Liver (tissue), 9 donors: Measurements from ENCODE around the gene PIK3R3. TPM values are rescaled to one million over a fixed set of nuclear protein-coding genes. Genes with fewer than 3 reads are reported as not detected.

Source experiments
- DNase-seq: peaks from one replicate; pipeline ENCODE4 v3.0.0-alpha.2; 2017; ENCODE audit warnings: low spot score
- H3K27ac ChIP-seq, 2 donors: one replicate each; pipeline ENCODE4 v1.7.0; 2013; ENCODE audit warnings: inconsistent platforms in 2 of 2, low read length in 2 of 2, control low read depth in 1 of 2, low read depth in 1 of 2, mild to moderate bottlenecking in 1 of 2
- H3K27me3 ChIP-seq, 4 donors: one replicate each; pipeline versions ENCODE4 v1.6.1 to v1.7.0; 2013; ENCODE audit warnings: low read length in 3 of 4, inconsistent platforms in 1 of 4, mild to moderate bottlenecking in 1 of 4, moderate library complexity in 1 of 4; ENCODE audit not compliant: control insufficient read depth in 4 of 4, insufficient read depth in 4 of 4
- H3K36me3 ChIP-seq, 4 donors: one replicate each; pipeline versions ENCODE4 v1.6.1 to v1.7.0; 2013; ENCODE audit warnings: low read length in 3 of 4, mild to moderate bottlenecking in 3 of 4, low read depth in 1 of 4, moderate library complexity in 1 of 4; ENCODE audit not compliant: control insufficient read depth in 4 of 4, insufficient read depth in 3 of 4
- H3K4me1 ChIP-seq, 4 donors: one replicate each; pipeline versions ENCODE4 v1.6.1 to v1.7.0; 2013; ENCODE audit warnings: low read length in 3 of 4, mild to moderate bottlenecking in 3 of 4, moderate library complexity in 1 of 4; ENCODE audit not compliant: control insufficient read depth in 4 of 4, insufficient read depth in 4 of 4
- H3K4me3 ChIP-seq, 3 donors: one replicate each; pipeline versions ENCODE4 v1.6.1 to v1.7.0; 2013; ENCODE audit warnings: low read length in 3 of 3, control low read depth in 1 of 3, low read depth in 1 of 3, mild to moderate bottlenecking in 1 of 3
- H3K9ac ChIP-seq, 2 donors: one replicate each; pipeline ENCODE4 v1.7.0; 2013; ENCODE audit warnings: low read length in 2 of 2, mild to moderate bottlenecking in 2 of 2, moderate library complexity in 2 of 2, control low read depth in 1 of 2, low read depth in 1 of 2
- H3K9me3 ChIP-seq, 4 donors: one replicate each; pipeline versions ENCODE4 v1.6.1 to v1.7.0; 2013; ENCODE audit warnings: low read length in 3 of 4; ENCODE audit not compliant: control insufficient read depth in 4 of 4
- ATF3 ChIP-seq: IDR thresholded peaks from 2 replicates; pipeline ENCODE4 v1.6.1; 2016; ENCODE audit warnings: antibody characterized with exemption
- CTCF ChIP-seq: fragments of 150-350 bp; IDR thresholded peaks from 2 replicates; pipeline ENCODE4 v1.5.1; 2017; ENCODE audit warnings: improper control_type of control experiment, low read depth, low read length; ENCODE audit not compliant: missing input control
- EGR1 ChIP-seq, 2 donors: IDR thresholded peaks; 2 replicates each; pipeline ENCODE4 v1.6.1; 2016 to 2018; ENCODE audit warnings: antibody characterized with exemption in 2 of 2, low read depth in 2 of 2
- FOXA1 ChIP-seq: IDR thresholded peaks from 2 replicates; pipeline ENCODE4 v1.6.1; 2016; ENCODE audit warnings: antibody characterized with exemption
- FOXA2 ChIP-seq: IDR thresholded peaks from 2 replicates; pipeline ENCODE4 v1.6.1; 2016; ENCODE audit warnings: antibody characterized with exemption
- HNF4A ChIP-seq, 2 donors: conservative IDR thresholded peaks; 2 replicates each; pipeline ENCODE4 v1.6.1; 2016; ENCODE audit warnings: antibody characterized with exemption in 2 of 2, mild to moderate bottlenecking in 2 of 2
- JUND ChIP-seq, 2 donors: IDR thresholded peaks; 2 replicates each; pipeline ENCODE4 v1.6.1; 2016; ENCODE audit warnings: antibody characterized with exemption in 2 of 2
- NR2F2 ChIP-seq: IDR thresholded peaks from 2 replicates; pipeline ENCODE4 v1.6.1; 2016; ENCODE audit warnings: antibody characterized with exemption
- RAD21 ChIP-seq, 2 donors: IDR thresholded peaks; 2 replicates each; pipeline ENCODE4 v1.6.1; 2016; ENCODE audit warnings: antibody characterized with exemption in 2 of 2, mild to moderate bottlenecking in 2 of 2
- REST ChIP-seq: IDR thresholded peaks from 2 replicates; pipeline ENCODE4 v1.6.1; 2016; ENCODE audit warnings: antibody characterized with exemption, mild to moderate bottlenecking
- RXRA ChIP-seq, 2 donors: IDR thresholded peaks; 2 replicates each; pipeline ENCODE4 v1.6.1; 2017 to 2018; ENCODE audit warnings: antibody characterized with exemption in 2 of 2, mild to moderate bottlenecking in 1 of 2
- SP1 ChIP-seq: IDR thresholded peaks from 2 replicates; pipeline ENCODE4 v1.6.1; 2018; ENCODE audit warnings: antibody characterized with exemption, mild to moderate bottlenecking
- TAF1 ChIP-seq: conservative IDR thresholded peaks from 2 replicates; pipeline ENCODE4 v1.6.1; 2016; ENCODE audit warnings: antibody characterized with exemption, mild to moderate bottlenecking
- YY1 ChIP-seq: IDR thresholded peaks from 2 replicates; pipeline ENCODE4 v1.6.1; 2016; ENCODE audit warnings: antibody characterized with exemption, mild to moderate bottlenecking
- WGBS: extraction: QIAGEN DNeasy Blood & Tissue Kit; methylation state at CpG from one replicate; pipeline ENCODE4 v1.1.7; 2013; 5-methylcytosine and 5-hydroxymethylcytosine counted together
- polyA plus RNA-seq, 2 donors: library from polyadenylated mRNA; stranded (reverse) in 1 of 2; unstranded in 1 of 2; fragments of 200-250 nt in 1 of 2; fragments of >200 nt in 1 of 2; fragmentation: Nextera tagmentation in 1 of 2; extraction: Ambion mirVana in 1 of 2; gene quantifications; one replicate each; pipeline versions ENCODE4 v1.2.1 to v1.2.3, GENCODE V29; 2013 to 2015
- total RNA-seq, 2 donors: library from RNA; depleted of rRNA; stranded (reverse); fragments of >200 nt; gene quantifications; one replicate each; pipeline ENCODE4 v1.2.3, GENCODE V29; 2014
- TF ChIP-seq, protein P1 (sequence below): IDR thresholded peaks from 2 replicates; pipeline ENCODE4 v1.6.1; 2016; ENCODE audit warnings: antibody characterized with exemption
- donor health status: healthy.
- donor health status: healthy.
- donor health status: healthy.
- donor health status: healthy.
- donor health status: healthy.

PIK3R3 gene
- total and polyA plus RNA-seq, 4 donors, result 1.5 to 4.6 (median 2.7) TPM

- no peaks in the 10 kb centered on the region for H3K4me1 ChIP-seq
- no peak overlapping the region for H3K4me3 ChIP-seq
- no peak for TF ChIP-seq JUND (IDR thresholded peaks at IDR 0.05)
- no peak for TF ChIP-seq YY1
- TF ChIP-seq HNF4A (conservative IDR thresholded peaks at IDR 0.05), result no peak
- TF ChIP-seq ATF3, result no peak
- no peak for TF ChIP-seq EGR1 (IDR thresholded peaks at IDR 0.05; ENCODE audit: low read depth in 2 of 2)
- TF ChIP-seq TAF1, result no peak
- TF ChIP-seq FOXA1, result no peak
- no peak for TF ChIP-seq CTCF
- TF ChIP-seq RXRA (IDR thresholded peaks at IDR 0.05), result no peak
- TF ChIP-seq, protein P1, sequence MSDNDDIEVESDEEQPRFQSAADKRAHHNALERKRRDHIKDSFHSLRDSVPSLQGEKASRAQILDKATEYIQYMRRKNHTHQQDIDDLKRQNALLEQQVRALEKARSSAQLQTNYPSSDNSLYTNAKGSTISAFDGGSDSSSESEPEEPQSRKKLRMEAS, result no peak
- no peaks in the 10 kb centered on the region for H3K27me3 ChIP-seq
- H3K9ac ChIP-seq, result no peak overlapping the region
- no peaks in the 10 kb centered on the region for H3K36me3 ChIP-seq
- DNase-seq, result no peak
- no peak overlapping the region for H3K27ac ChIP-seq
- 94% methylated on average over 3 of the region's 3 CpGs for WGBS
- no peaks in the 10 kb centered on the region for H3K9me3 ChIP-seq
Observed at GRCh38 chr1:46098027-46098712, 34.3 kb downstream of the PIK3R3 start.

DNA sequence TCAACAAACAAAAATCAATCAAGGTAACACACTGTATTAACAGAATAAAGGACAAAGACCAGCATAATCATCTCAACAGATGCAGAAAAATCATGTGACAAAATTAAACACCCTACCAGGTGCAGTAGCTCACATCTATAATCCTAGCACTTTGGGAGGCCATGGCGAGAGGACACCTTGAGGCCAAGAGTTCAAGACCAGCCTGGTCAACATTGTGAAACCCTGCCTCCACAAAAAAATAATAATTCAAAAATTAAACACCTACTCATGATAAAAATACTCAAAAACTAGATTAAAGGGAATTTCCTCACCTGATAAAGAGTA is 35.3 kb downstream of the PIK3R3 start:
- DNase-seq, result no peak
- Histone ChIP-seq H3K9me3 (no peaks in the 10 kb centered on the region), H3K9ac (no peak overlapping the region), H3K27me3 (no peaks in the 10 kb centered on the region), H3K4me1 (no peaks in the 10 kb centered on the region), H3K36me3 (no peaks in the 10 kb centered on the region), H3K27ac (no peak overlapping the region), H3K4me3 (no peak overlapping the region)
- TF ChIP-seq SP1, result no peak
- TF ChIP-seq REST, result no peak
- no peak for TF ChIP-seq HNF4A (conservative IDR thresholded peaks at IDR 0.05)
- no peak for TF ChIP-seq CTCF
- TF ChIP-seq, protein P1, result no peak
- no peak for TF ChIP-seq RAD21 (IDR thresholded peaks at IDR 0.05)
- no peak for TF ChIP-seq NR2F2
- no peak for TF ChIP-seq FOXA2
- no peak for TF ChIP-seq RXRA (IDR thresholded peaks at IDR 0.05)
- TF ChIP-seq TAF1, result no peak
- no peak for TF ChIP-seq ATF3
- TF ChIP-seq EGR1 (IDR thresholded peaks at IDR 0.05; ENCODE audit: low read depth in 2 of 2), result no peak
- 98% methylated on average over 1 of the region's 1 CpG for WGBS
